Chondrocyte (in vitro differentiated cells): Measurements from ENCODE around the gene ARVCF. TPM values are rescaled to one million over a fixed set of nuclear protein-coding genes. Genes with fewer than 3 reads are reported as not detected.

Source experiments
- DNase-seq: peaks from one replicate; pipeline ENCODE4 v3.0.0; 2021; ENCODE audit warnings: mixed read lengths, low spot score
- H3K27ac Mint-ChIP-seq: one replicate; pipeline ENCODE4 v1.8.0; 2021; ENCODE audit warnings: mild to moderate bottlenecking, moderate library complexity, mixed read lengths; ENCODE audit not compliant: unreplicated experiment
- H3K27me3 Mint-ChIP-seq: 2 replicates; pipeline ENCODE4 v1.8.0; 2021; ENCODE audit warnings: low read depth, mixed read lengths
- H3K36me3 Mint-ChIP-seq: 2 replicates; pipeline ENCODE4 v1.8.0; 2021; ENCODE audit warnings: low read depth, mixed read lengths
- H3K4me1 Mint-ChIP-seq: 2 replicates; pipeline ENCODE4 v1.8.0; 2021; ENCODE audit warnings: low read depth, mild to moderate bottlenecking, mixed read lengths
- H3K4me3 Mint-ChIP-seq: one replicate; pipeline ENCODE4 v1.8.0; 2021; ENCODE audit warnings: mild to moderate bottlenecking, moderate library complexity, mixed read lengths; ENCODE audit not compliant: unreplicated experiment
- H3K9me3 Mint-ChIP-seq: 2 replicates; pipeline ENCODE4 v1.8.0; 2021; ENCODE audit warnings: low read depth, mixed read lengths
- CTCF ChIP-seq: fragments of 200-600 bp; sonication (generic); IDR thresholded peaks from 2 replicates; pipeline ENCODE4 v1.5.0; 2021; ENCODE audit warnings: antibody characterized with exemption, mild to moderate bottlenecking, moderate library complexity
- total RNA-seq: library from RNA; stranded (reverse); gene quantifications from 3 replicates; pipeline ENCODE4 v1.2.1, GENCODE V29; 2021

ARVCF gene
- total RNA-seq, 1 donor from 2014 or later, result 24.2 TPM

GRCh38 chr22:20063271-20064139 is 46.9 kb upstream of the ARVCF start:
- no peaks in the 10 kb centered on the region for H3K4me1 Mint-ChIP-seq
- H3K4me3 Mint-ChIP-seq, result no peak overlapping the region
- DNase-seq, result no peak
- no peaks in the 10 kb centered on the region for H3K27me3 Mint-ChIP-seq
- no peak for TF ChIP-seq CTCF
- H3K27ac Mint-ChIP-seq, result no peak overlapping the region
- H3K36me3 Mint-ChIP-seq, result peaks cover 16% of the 10 kb centered on the region
- no peaks in the 10 kb centered on the region for H3K9me3 Mint-ChIP-seq

- H3K4me1 Mint-ChIP-seq, result no peaks in the 10 kb centered on the region
- no peak for DNase-seq
- peaks cover 20% of the 10 kb centered on the region for H3K36me3 Mint-ChIP-seq
- no peaks in the 10 kb centered on the region for H3K9me3 Mint-ChIP-seq
- no peak overlapping the region for H3K27ac Mint-ChIP-seq
- H3K27me3 Mint-ChIP-seq, result no peaks in the 10 kb centered on the region
- no peak for TF ChIP-seq CTCF
- no peak overlapping the region for H3K4me3 Mint-ChIP-seq
Observed at GRCh38 chr22:20062766-20063083, 46.1 kb upstream of the ARVCF start.

GRCh38 chr22:20062043-20062765 is 45.6 kb upstream of the ARVCF start:
- Mint-ChIP-seq H3K4me1 (no peaks in the 10 kb centered on the region), H3K4me3 (no peak overlapping the region), H3K27ac (no peak overlapping the region), H3K9me3 (no peaks in the 10 kb centered on the region), H3K36me3 (peaks cover 20% of the 10 kb centered on the region), H3K27me3 (no peaks in the 10 kb centered on the region)
- TF ChIP-seq CTCF, result no peak
- no peak for DNase-seq

- DNase-seq, result no peak
Observed at GRCh38 chr22:20061481-20061861, 44.8 kb upstream of the ARVCF start.

More at GRCh38 chr22:20061481-20061861, 44.8 kb upstream of the ARVCF start:
- no peaks in the 10 kb centered on the region for H3K4me1 Mint-ChIP-seq
- no peak overlapping the region for H3K27ac Mint-ChIP-seq
- H3K4me3 Mint-ChIP-seq, result no peak overlapping the region
- peaks cover 23% of the 10 kb centered on the region for H3K36me3 Mint-ChIP-seq
- TF ChIP-seq CTCF, result no peak
- H3K27me3 Mint-ChIP-seq, result no peaks in the 10 kb centered on the region
- no peaks in the 10 kb centered on the region for H3K9me3 Mint-ChIP-seq
